HG02884 (cell line): Measurements from ENCODE around the gene ATXN10.
"Not testable (repeated sequence)": the region's sequence is repeated elsewhere in the genome, so short reads cannot be mapped to it uniquely, and the experiment has no call there.

Source experiments
- ATAC-seq: cut with Tn5 transposase; IDR thresholded peaks from one replicate; pipeline ENCODE4 v1.9.1; 2021; ENCODE audit warnings: mild to moderate bottlenecking, moderate library complexity; ENCODE audit not compliant: unreplicated experiment

Gene ATXN10, protein sequence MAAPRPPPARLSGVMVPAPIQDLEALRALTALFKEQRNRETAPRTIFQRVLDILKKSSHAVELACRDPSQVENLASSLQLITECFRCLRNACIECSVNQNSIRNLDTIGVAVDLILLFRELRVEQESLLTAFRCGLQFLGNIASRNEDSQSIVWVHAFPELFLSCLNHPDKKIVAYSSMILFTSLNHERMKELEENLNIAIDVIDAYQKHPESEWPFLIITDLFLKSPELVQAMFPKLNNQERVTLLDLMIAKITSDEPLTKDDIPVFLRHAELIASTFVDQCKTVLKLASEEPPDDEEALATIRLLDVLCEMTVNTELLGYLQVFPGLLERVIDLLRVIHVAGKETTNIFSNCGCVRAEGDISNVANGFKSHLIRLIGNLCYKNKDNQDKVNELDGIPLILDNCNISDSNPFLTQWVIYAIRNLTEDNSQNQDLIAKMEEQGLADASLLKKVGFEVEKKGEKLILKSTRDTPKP

DNA sequence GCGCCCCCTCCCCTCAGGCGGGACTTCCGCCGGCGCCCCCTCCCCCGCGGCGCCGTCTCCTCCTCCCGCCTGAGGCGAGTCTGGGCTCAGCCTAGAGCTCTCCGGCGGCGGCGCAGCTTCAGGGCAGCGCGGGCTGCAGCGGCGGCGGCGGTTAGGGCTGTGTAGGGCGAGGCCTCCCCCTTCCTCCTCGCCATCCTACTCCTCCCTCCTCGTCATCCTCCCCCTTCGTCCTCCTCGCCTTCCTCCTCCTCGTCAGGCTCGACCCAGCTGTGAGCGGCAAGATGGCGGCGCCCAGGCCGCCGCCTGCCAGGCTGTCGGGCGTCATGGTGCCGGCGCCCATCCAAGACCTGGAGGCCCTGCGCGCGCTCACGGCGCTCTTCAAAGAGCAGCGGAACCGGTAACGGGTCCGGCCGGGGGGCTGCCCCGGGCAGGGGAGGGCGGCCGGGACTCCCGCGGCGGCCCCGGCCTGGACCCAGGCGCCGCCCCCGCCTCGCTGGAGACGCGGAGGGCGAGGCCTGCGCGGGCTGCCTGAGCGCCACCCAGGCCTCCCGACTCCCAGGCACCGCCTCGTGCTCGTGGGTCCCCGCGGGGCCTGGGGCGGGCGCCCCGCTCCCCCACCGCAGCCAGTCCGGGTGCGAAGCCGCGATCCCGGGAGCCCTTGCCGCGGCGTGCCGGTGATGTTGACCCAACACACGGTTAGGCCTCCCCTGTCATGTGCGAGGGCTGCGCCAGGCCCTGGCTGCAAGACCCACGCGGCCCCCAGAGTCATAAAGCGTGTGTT is at the start of gene ATXN10:
ATXN10 (plus strand) TSS at position 52 of the 781 bp plus-strand sequence; CDS start at position 282, 230 bp downstream.
- ATAC-seq, result no peak

- ATAC-seq, result no peak
Observed at GRCh38 chr22:45621836-45622600, 49.6 kb upstream of the ATXN10 start.

DNA sequence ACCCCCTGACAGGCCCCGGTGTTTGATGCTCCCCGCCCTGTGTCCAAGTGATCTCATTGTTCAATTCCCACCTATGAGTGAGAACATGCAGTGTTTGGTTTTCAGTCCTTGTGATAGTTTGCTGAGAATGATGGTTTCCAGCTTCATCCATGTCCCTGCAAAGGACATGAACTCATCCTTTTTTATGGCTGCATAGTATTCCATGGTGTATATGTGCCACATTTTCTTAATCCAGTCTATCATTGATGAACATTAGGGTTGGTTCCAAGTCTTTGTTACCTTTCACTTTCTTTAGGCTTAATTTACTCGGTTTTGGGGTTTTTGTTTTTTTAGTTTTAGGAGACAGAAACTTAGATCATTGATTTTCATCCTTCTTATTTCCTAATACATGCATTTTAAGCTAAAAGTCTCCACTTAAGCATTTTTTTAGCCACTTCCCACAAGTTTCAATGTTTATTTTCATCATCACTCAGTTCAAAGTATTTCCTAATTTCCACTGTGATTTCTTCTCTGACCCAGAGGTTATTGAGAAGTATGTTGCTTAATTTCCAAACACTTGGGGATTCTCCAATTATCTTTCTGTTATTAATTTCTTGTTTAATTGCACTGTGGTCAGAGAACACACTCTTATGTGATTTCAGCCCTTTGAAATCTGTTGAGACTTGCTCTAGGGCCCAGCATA is 48.0 kb upstream of the ATXN10 start:
- ATAC-seq, result not testable (repeated sequence)

DNA sequence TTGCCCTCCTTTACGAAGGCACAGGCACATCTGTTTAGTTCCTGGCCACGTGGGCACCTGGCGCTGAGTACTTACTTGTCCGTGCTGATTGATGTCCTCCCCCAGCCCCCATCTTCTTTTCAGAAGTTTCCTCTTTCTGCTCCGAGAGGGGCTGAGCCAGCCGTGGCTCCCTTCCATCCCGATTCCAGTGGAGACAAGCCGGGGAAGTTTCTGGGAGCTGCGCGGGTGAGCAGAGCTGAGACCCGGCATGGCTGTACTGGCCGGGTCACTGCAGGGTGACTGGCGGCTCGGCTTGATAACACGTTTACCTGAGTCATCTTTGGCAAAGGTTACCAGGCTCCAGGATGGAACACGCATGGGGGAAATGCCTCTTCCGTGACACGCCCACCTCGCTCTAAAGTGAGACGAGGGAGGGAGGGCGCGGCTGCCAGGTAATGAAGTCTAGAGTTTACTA is 45.4 kb upstream of the ATXN10 start:
- ATAC-seq, result no peak

DNA sequence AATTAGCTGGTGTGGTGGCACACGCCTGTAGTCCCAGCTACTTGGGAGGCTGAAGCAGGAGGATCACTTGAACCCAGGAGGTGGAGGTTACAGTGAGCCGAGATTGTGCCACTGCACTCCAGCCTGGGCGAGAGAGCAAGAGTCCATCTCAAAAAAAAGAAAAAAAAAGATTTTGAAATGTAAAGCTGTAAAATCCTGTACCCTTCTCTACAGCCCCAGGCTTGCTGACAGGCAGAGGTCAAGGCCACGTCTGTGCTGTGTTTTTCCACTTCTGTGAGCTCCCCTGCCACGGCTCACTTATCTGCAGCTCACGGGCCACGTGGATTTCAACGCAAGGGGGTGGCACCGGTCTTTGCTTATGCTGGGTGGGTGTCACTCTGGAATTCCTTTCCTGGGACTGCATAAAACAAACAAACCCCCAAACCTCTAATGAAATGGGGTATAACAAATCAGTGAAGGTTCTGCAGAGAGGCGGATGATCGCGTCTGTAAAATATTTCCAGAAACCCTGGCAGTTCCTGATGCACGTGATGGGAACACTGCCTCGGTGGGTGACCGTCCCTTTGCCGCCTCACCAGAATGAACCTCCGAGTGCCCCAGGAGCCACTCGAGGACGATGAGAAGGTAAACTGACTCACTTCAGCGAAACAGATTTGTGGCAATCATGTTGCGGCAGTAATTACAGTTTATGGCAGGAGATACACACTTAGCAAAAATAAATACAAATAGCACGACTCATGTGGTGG is 44.0 kb upstream of the ATXN10 start:
- no peak for ATAC-seq

DNA sequence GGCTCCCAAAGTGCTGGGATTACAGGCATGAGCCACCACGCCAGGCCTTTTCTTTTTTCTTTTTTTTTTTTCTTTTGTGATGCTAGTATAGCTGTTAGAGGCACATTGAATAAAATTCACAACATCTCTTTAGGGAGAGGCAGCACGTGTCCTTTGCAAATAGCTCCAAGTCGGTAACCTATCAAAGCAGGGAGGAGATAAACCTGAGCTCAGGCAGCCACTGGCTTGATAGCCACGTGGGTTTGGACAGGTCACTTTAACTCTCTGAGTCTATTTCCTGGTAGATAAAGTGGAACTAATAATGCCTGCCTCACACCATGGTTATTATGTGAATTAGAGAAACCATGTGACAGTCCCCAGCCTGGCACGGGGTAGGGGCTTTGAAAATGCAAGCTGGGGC is 43.1 kb upstream of the ATXN10 start:
- ATAC-seq, result no peak

DNA sequence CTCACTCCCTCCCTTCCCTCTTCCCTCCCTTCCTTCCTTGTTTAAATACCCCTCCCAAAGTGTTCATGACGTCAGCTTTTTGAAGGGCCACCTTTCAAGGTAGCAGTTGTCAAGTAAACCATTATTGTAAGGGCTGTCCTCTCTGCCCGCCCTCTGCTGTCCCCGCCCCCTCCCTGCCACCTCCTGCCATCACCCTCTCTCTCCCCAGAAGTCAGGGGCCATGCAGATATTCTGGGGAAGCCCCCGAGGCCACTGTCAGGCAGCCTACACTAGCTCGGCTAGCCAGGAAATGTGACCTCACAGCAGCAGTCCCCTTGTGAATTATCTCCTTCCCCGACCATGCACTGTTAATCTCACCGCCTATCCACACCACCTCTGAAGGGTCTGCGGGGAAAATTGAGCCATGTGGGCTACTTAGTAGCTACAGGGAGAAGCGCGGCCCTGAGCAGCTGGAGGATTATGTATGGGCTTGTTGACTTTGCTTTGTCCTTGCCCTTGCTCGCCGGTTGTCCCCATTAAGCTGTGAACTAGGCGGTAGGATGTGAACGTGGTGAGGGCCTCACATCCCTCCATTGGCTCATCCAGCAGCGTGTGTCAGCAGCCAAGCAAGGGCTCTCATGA is 42.1 kb upstream of the ATXN10 start:
- ATAC-seq, result no peak

GRCh38 chr22:45630436-45630835 is 41.2 kb upstream of the ATXN10 start:
- no peak for ATAC-seq

GRCh38 chr22:45631140-45631840 is 40.3 kb upstream of the ATXN10 start:
- ATAC-seq, result no peak

DNA sequence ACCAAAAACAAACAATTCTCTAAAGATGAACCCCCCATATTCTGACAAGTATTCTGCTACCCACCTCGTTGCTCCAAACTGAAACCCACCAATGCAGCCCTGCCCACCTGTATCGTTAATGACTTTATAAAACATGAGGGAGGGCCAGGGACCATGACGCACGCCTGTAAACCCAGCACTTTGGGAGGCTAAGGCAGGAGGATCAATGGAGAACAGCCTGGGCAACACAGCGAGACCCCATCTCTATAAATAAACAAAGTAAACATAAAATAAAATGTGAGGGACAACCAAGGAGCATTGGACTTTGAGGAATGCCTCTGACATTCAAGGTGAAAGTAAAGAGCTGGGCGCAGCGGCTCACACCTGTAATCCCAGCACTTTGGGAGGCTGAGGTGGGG is 39.8 kb upstream of the ATXN10 start:
- no peak for ATAC-seq

- no peak for ATAC-seq
Observed at GRCh38 chr22:45632791-45633515, 38.7 kb upstream of the ATXN10 start.

DNA sequence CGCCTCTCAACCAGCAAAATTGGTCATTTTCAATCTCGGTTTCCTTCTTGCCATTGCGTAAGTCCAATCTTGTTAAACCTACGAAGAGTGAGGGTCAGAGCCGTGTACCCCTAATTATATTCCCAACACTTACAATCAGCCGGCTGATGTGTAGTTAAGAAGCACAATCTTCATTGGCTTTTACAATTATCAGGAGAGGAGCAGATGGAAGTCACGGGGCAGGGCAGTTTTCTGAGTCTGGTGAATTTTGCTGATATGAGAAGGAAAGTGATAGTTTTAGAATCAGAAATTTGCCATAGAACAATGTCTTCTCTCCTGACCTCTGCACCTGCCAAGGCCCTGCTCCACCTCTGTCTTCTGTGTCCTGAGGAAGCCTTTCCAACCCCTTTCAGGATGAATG is 35.0 kb upstream of the ATXN10 start:
- no peak for ATAC-seq

DNA sequence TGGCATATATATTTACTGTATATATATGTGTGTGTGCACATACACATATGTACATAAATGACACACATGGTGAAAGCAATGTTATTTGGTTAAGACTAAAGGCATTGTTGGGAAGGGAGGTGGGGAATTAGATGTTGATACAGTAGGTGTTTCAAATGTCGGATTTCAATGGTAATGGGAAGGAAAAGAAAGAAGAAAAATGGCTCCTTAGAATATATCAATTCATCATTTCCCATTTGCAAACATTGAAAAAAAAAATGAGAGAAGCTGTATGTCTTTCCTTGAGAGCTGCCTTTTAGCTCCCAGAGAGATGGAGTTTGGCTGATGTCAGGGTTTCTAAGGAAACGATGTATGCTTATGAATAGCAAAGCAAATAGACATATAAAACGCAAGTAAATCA is 33.4 kb upstream of the ATXN10 start:
- ATAC-seq, result no peak

DNA sequence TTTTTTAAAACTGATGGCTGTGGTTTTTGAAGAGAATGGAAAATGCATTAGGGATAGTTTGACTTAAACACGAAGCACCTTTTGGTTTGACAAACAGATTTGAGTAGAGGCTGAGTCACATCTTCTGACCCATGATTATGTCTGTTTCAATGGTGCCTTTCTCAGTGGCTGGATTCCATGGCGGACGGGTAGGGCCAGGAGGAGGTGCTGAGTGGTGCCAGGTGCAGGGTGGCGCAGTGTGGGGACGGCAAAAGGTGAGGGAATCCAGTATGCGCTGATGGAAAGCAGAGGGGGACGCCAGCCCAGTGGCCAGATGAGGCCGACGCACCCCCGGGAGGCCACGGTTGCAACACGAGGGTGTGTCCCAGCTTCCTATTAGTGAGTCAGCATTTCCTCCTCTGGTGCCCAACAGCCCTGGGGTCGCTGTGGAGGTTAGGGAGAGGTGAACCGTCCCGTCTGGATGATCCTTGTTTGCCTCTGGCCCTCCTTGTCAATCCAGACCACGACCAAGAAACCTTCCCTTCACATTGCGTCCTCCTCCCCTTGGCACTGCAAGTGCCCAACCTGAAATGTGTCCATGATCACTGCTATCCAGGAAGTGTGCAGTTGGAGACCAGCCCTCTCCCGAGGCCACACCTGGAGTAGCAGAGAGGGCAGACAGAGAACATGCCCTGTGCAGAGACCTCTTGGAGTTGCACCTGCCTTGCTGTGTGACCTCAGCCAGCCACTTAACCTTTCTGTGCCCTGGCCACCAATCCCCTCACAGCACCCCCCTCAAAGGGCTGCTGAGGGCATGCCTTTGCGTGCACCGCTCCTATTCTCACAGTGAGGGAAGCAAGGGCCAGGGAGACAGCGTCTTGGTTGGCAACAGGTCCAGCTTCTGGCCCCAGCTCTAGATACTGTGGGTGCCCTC is 32.5 kb upstream of the ATXN10 start:
- no peak for ATAC-seq

DNA sequence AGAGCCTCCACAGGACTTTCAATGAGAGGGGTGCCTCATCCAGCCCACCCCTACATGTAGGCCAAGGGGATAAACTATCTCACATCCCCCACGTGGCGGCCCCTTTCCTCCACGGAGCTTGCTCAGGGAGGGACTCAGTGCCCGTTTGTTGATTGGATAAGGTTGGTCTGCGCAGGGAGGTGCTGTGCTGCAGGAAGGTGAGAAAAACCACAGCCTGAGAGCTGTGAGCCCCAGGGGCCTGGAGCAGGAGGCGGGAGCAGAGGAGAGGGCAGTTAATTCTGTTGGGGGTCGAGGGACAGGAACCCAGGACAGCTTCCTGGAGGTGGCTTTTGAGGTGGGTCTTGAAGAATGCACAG is 31.9 kb upstream of the ATXN10 start:
- ATAC-seq, result no peak

- ATAC-seq, result no peak
Observed at GRCh38 chr22:45640291-45640940, 31.2 kb upstream of the ATXN10 start.
